ENCODE results near the gene UQCRC2. TPM values are rescaled to one million over a fixed set of nuclear protein-coding genes. Genes with fewer than 3 reads are reported as not detected.

UQCRC2 gene
- total RNA-seq, 1 experiment from 2014 or later, result 249 TPM

DNA sequence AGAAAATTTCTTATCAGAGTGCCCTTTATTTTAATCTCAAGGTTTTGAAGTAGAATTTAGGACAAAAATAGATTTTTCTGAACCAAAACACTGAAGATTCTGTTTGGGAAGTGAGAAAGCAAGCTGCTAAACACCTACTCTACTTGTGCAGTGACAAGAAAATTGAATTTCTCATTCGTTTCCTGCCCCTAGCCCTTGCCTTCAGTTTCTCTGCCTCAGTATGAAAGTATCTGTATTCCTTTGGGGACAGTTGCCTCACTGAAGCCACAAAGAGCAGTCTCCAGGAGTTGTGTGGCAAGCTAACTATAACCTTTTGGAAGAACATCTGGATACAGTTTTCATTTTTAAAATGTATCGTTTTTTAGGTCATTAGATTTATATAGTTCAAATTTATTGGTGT lies 74.5 kb downstream of the UQCRC2 start:
- no peak overlapping the region for H2AFZ ChIP-seq (ENCODE audit: low read depth, low read length, poor library complexity, severe bottlenecking)
- no peaks in the 10 kb centered on the region for H3K36me3 ChIP-seq (ENCODE audit: control insufficient read depth in 1 of 2, insufficient read depth in 2 of 2, low read length in 2 of 2)
- H3K27ac ChIP-seq (ENCODE audit: low read depth, low read length), result peak overlapping the region; percentile 92
- no peaks in the 10 kb centered on the region for H3K9me3 ChIP-seq (ENCODE audit: control insufficient read depth in 1 of 2, insufficient read depth in 1 of 2, low read depth in 1 of 2, low read length in 2 of 2)
- DNase-seq (ENCODE audit: low read depth, low spot score) (no peak), ATAC-seq (no peak)
- BruUV-seq (replicated peaks), result no TSS peak
- peaks cover 95% of the 10 kb centered on the region for H3K79me2 ChIP-seq (ENCODE audit: insufficient read depth, low read length)
- H3K9me2 ChIP-seq (ENCODE audit: insufficient read depth), result no peaks in the 10 kb centered on the region
- ChIA-PET RAD21 (ENCODE audit: low non-redundant PET in 1 of 2, low total read pairs in 2 of 2, uncharacterized antibody in 2 of 2, unreplicated experiment in 2 of 2) (no interaction called here), CTCF (no interaction called here), POLR2A (interaction anchor here (1.1 kb wide), 1 partner anchor 9 kb away, joined by 3 read pairs; no protein-coding TSS in a partner anchor)
- TF ChIP-seq, protein P1, sequence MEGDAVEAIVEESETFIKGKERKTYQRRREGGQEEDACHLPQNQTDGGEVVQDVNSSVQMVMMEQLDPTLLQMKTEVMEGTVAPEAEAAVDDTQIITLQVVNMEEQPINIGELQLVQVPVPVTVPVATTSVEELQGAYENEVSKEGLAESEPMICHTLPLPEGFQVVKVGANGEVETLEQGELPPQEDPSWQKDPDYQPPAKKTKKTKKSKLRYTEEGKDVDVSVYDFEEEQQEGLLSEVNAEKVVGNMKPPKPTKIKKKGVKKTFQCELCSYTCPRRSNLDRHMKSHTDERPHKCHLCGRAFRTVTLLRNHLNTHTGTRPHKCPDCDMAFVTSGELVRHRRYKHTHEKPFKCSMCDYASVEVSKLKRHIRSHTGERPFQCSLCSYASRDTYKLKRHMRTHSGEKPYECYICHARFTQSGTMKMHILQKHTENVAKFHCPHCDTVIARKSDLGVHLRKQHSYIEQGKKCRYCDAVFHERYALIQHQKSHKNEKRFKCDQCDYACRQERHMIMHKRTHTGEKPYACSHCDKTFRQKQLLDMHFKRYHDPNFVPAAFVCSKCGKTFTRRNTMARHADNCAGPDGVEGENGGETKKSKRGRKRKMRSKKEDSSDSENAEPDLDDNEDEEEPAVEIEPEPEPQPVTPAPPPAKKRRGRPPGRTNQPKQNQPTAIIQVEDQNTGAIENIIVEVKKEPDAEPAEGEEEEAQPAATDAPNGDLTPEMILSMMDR (IDR thresholded peaks at IDR 0.05 in 2 of 3, conservative IDR thresholded peaks at IDR 0.05 in 1 of 3; ENCODE audit: borderline replicate concordance in 1 of 3, insufficient read depth in 1 of 3, low read depth in 2 of 3, low read length in 2 of 3), result no peak
- TF ChIP-seq ZFX (IDR thresholded peaks at IDR 0.05) (no peak), SP1 (IDR thresholded peaks at IDR 0.05; ENCODE audit: low read depth) (no peak), TCF7L2 (IDR thresholded peaks at IDR 0.05; ENCODE audit: borderline replicate concordance, extremely low read depth, insufficient read depth, insufficient read length) (no peak), EZH2 (IDR thresholded peaks at IDR 0.05) (no peak), POLR2A (IDR thresholded peaks at IDR 0.05; ENCODE audit: borderline replicate concordance, extremely low read depth, insufficient read depth, insufficient read length) (no peak), CEBPB (IDR thresholded peaks at IDR 0.05; ENCODE audit: low read depth) (no peak), CBX3 (IDR thresholded peaks at IDR 0.05; ENCODE audit: low read depth) (no peak), EZH2phosphoT487 (IDR thresholded peaks at IDR 0.05; ENCODE audit: borderline replicate concordance) (no peak), POLR2AphosphoS5 (IDR thresholded peaks at IDR 0.05; ENCODE audit: low read depth, low read length) (no peak), RAD21 (IDR thresholded peaks at IDR 0.05; ENCODE audit: low read depth) (no peak), EGR1 (IDR thresholded peaks at IDR 0.05; ENCODE audit: low read depth) (no peak), YY1 (IDR thresholded peaks at IDR 0.05; ENCODE audit: extremely low read depth, insufficient replicate concordance, low read depth, low read length) (no peak), SRF (IDR thresholded peaks at IDR 0.05; ENCODE audit: low read depth) (no peak), ZNF274 (IDR thresholded peaks at IDR 0.05; ENCODE audit: low read depth, low read length) (no peak), JUND (IDR thresholded peaks at IDR 0.05) (no peak)
- TF ChIP-seq, protein P2, sequence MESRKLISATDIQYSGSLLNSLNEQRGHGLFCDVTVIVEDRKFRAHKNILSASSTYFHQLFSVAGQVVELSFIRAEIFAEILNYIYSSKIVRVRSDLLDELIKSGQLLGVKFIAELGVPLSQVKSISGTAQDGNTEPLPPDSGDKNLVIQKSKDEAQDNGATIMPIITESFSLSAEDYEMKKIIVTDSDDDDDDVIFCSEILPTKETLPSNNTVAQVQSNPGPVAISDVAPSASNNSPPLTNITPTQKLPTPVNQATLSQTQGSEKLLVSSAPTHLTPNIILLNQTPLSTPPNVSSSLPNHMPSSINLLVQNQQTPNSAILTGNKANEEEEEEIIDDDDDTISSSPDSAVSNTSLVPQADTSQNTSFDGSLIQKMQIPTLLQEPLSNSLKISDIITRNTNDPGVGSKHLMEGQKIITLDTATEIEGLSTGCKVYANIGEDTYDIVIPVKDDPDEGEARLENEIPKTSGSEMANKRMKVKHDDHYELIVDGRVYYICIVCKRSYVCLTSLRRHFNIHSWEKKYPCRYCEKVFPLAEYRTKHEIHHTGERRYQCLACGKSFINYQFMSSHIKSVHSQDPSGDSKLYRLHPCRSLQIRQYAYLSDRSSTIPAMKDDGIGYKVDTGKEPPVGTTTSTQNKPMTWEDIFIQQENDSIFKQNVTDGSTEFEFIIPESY (IDR thresholded peaks at IDR 0.05; ENCODE audit: extremely low read depth, insufficient replicate concordance, low read length), result no peak
- TF ChIP-seq, protein P3, sequence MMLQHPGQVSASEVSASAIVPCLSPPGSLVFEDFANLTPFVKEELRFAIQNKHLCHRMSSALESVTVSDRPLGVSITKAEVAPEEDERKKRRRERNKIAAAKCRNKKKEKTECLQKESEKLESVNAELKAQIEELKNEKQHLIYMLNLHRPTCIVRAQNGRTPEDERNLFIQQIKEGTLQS (IDR thresholded peaks at IDR 0.05), result no peak
- TF ChIP-seq, protein P4, sequence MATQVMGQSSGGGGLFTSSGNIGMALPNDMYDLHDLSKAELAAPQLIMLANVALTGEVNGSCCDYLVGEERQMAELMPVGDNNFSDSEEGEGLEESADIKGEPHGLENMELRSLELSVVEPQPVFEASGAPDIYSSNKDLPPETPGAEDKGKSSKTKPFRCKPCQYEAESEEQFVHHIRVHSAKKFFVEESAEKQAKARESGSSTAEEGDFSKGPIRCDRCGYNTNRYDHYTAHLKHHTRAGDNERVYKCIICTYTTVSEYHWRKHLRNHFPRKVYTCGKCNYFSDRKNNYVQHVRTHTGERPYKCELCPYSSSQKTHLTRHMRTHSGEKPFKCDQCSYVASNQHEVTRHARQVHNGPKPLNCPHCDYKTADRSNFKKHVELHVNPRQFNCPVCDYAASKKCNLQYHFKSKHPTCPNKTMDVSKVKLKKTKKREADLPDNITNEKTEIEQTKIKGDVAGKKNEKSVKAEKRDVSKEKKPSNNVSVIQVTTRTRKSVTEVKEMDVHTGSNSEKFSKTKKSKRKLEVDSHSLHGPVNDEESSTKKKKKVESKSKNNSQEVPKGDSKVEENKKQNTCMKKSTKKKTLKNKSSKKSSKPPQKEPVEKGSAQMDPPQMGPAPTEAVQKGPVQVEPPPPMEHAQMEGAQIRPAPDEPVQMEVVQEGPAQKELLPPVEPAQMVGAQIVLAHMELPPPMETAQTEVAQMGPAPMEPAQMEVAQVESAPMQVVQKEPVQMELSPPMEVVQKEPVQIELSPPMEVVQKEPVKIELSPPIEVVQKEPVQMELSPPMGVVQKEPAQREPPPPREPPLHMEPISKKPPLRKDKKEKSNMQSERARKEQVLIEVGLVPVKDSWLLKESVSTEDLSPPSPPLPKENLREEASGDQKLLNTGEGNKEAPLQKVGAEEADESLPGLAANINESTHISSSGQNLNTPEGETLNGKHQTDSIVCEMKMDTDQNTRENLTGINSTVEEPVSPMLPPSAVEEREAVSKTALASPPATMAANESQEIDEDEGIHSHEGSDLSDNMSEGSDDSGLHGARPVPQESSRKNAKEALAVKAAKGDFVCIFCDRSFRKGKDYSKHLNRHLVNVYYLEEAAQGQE (IDR thresholded peaks at IDR 0.05; ENCODE audit: low read depth), result no peak
- TF ChIP-seq, protein P5, sequence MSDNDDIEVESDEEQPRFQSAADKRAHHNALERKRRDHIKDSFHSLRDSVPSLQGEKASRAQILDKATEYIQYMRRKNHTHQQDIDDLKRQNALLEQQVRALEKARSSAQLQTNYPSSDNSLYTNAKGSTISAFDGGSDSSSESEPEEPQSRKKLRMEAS (IDR thresholded peaks at IDR 0.05), result no peak
- H3K4me3 ChIP-seq (replicated peaks in 1 of 2; ENCODE audit: low read depth in 1 of 2, low read length in 2 of 2), result no peak overlapping the region
- no peaks in the 10 kb centered on the region for H4K20me1 ChIP-seq (ENCODE audit: insufficient read depth)
- peaks cover 82 to 93% of the 10 kb centered on the region in 2 experiments for H3K4me1 ChIP-seq (ENCODE audit: control insufficient read depth in 1 of 2, insufficient read depth in 2 of 2, low read length in 2 of 2)
- no peaks in the 10 kb centered on the region for H3K27me3 ChIP-seq (ENCODE audit: insufficient read depth, low read length)
- peak overlapping the region; percentile 55 for H3K4me2 ChIP-seq (ENCODE audit: low read length)
- H3K9ac ChIP-seq (ENCODE audit: low read length), result peak overlapping the region; percentile 55
- intact Hi-C loops (cut with micrococcal nuclease), result no loop called here
